Stomach (tissue), 9 donors: ENCODE results near the gene LRSAM1. TPM values are rescaled to one million over a fixed set of nuclear protein-coding genes. Genes with fewer than 3 reads are reported as not detected.
A peak's percentile ranks its signal among the peaks of the same experiment; 100 is the strongest.
"Not testable (repeated sequence)": the region's sequence is repeated elsewhere in the genome, so short reads cannot be mapped to it uniquely, and the experiment has no call there.

Experiments
- DNase-seq, 2 donors: peaks; one replicate each; pipeline versions ENCODE4 v3.0.0 to v3.0.0-alpha.2; 2013 to 2019
- H3K27ac ChIP-seq, 5 donors: fragments of 200-600 bp in 4 of 5; sonication (generic) in 4 of 5; one replicate each; pipeline ENCODE4 v1.5.1; 2013 to 2019; ENCODE audit warnings: mild to moderate bottlenecking in 1 of 5, moderate library complexity in 1 of 5
- H3K27me3 ChIP-seq, 3 donors: fragments of 200-600 bp; sonication (generic); one replicate each; pipeline ENCODE4 v1.5.1; 2017 to 2019; ENCODE audit warnings: mixed run types in 1 of 3
- H3K36me3 ChIP-seq, 4 donors: fragments of 200-600 bp; sonication (generic); 1 replicate in 3 of 4; 2 replicates in 1 of 4; pipeline ENCODE4 v1.5.1; 2016 to 2019
- H3K4me1 ChIP-seq, 4 donors: fragments of 200-600 bp; sonication (generic); one replicate each; pipeline ENCODE4 v1.5.1; 2016 to 2019
- H3K4me3 ChIP-seq, 4 donors: fragments of 200-600 bp; sonication (generic) in 3 of 4; one replicate each; pipeline ENCODE4 v1.5.1; 2016 to 2019; ENCODE audit warnings: mild to moderate bottlenecking in 1 of 4
- H3K9me3 ChIP-seq, 4 donors: fragments of 200-600 bp; sonication (generic); one replicate each; pipeline ENCODE4 v1.5.1; 2016 to 2019
- EP300 ChIP-seq: sonication (generic); formaldehyde crosslinking; IDR thresholded peaks from one replicate; pipeline ENCODE4 v1.6.1; 2017; ENCODE audit warnings: antibody characterized with exemption
- POLR2A ChIP-seq, 4 donors: fragments of 450-650 bp; IDR thresholded peaks; one replicate each; pipeline ENCODE4 v1.6.1; 2016; ENCODE audit warnings: antibody characterized with exemption in 4 of 4, control low read depth in 2 of 4, mild to moderate bottlenecking in 1 of 4, moderate library complexity in 1 of 4
- POLR2AphosphoS5 ChIP-seq, 3 donors: sonication (generic); formaldehyde crosslinking; IDR thresholded peaks; one replicate each; pipeline ENCODE4 v1.6.1; 2016; ENCODE audit warnings: antibody characterized with exemption in 3 of 3
- WGBS, 5 donors: extraction: QIAGEN DNeasy Blood & Tissue Kit in 3 of 5; methylation state at CpG; one replicate each; pipeline versions ENCODE4 v1.1.5 to v1.1.7; 2013 to 2018; 5-methylcytosine and 5-hydroxymethylcytosine counted together
- intact Hi-C: fragments of 100-400 bp; cut with DNase I; formaldehyde crosslinking; loops from one replicate; pipeline ENCODE4 v1.15.1; 2023; ENCODE audit warnings: low total_unique reads
- polyA plus RNA-seq, 3 donors: library from polyadenylated mRNA; stranded (reverse); fragments of 200-250 nt; gene quantifications; one replicate each; pipeline ENCODE4 v1.2.3, GENCODE V29; 2013
- total RNA-seq, 5 donors: library from RNA; depleted of rRNA; stranded (reverse); fragments of >200 nt; gene quantifications; one replicate each; pipeline versions ENCODE4 v1.1.0 to v1.2.3, GENCODE V29; 2014 to 2016
- TF ChIP-seq, protein P1 (sequence below), 7 experiments: fragments of 450-650 bp in 4 of 7; fragments of 200-600 bp in 3 of 7; sonication (generic) in 3 of 7; IDR thresholded peaks; one replicate each; pipeline ENCODE4 v1.5.1; 2016 to 2019; ENCODE audit warnings: antibody characterized with exemption in 7 of 7, control low read depth in 2 of 7, mild to moderate bottlenecking in 1 of 7
- donor health status: healthy with polysubstance abuse.
- donor health status: Bipolar disorder and iron deficiency.
- donor health status: healthy.

LRSAM1 gene
- total and polyA plus RNA-seq, 8 donors: 7.2 to 138 (median 14.0) TPM

DNA sequence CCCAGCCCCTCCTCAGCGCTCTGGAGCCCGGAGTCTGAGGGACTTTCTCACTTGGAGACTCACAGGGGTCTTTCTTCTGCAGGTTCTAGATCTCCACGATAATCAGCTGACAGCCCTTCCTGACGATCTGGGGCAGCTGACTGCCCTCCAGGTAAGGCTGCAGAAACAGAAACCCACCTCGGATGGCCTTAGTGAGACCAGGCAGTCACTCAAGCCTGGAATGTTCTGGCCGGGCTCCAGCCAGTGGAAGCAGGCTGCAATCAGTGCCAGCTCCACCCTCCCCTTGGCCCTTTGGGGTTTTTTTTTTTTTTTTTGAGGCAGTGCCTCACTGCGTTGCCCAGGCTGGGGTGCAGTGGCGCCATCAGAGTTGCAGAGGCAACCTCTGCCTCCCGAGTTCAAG lies 7.6 kb downstream of the LRSAM1 start:
- H3K9me3 ChIP-seq: no peaks in the 10 kb centered on the region
- DNase-seq: peak in 1 of 2 donors; percentile 71
- peaks cover 4 to 21% (median 11%) of the 10 kb centered on the region in 4 donors for H3K4me1 ChIP-seq
- H3K27ac ChIP-seq: no peak overlapping the region
- H3K27me3 ChIP-seq: no peaks in the 10 kb centered on the region
- no peak overlapping the region for H3K4me3 ChIP-seq
- 59 to 74% (median 63%) methylated on average over 9 of the region's 9 CpGs for WGBS, 5 donors
- no peak for TF ChIP-seq POLR2AphosphoS5 (IDR thresholded peaks at IDR 0.05)
- no peak for TF ChIP-seq EP300
- TF ChIP-seq, protein P1, sequence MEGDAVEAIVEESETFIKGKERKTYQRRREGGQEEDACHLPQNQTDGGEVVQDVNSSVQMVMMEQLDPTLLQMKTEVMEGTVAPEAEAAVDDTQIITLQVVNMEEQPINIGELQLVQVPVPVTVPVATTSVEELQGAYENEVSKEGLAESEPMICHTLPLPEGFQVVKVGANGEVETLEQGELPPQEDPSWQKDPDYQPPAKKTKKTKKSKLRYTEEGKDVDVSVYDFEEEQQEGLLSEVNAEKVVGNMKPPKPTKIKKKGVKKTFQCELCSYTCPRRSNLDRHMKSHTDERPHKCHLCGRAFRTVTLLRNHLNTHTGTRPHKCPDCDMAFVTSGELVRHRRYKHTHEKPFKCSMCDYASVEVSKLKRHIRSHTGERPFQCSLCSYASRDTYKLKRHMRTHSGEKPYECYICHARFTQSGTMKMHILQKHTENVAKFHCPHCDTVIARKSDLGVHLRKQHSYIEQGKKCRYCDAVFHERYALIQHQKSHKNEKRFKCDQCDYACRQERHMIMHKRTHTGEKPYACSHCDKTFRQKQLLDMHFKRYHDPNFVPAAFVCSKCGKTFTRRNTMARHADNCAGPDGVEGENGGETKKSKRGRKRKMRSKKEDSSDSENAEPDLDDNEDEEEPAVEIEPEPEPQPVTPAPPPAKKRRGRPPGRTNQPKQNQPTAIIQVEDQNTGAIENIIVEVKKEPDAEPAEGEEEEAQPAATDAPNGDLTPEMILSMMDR (IDR thresholded peaks at IDR 0.05): no peak
- TF ChIP-seq POLR2A (IDR thresholded peaks at IDR 0.05): no peak
- H3K36me3 ChIP-seq: peaks cover 31 to 93% (median 78%) of the 10 kb centered on the region in 4 donors
- intact Hi-C loops: no loop called here

DNA sequence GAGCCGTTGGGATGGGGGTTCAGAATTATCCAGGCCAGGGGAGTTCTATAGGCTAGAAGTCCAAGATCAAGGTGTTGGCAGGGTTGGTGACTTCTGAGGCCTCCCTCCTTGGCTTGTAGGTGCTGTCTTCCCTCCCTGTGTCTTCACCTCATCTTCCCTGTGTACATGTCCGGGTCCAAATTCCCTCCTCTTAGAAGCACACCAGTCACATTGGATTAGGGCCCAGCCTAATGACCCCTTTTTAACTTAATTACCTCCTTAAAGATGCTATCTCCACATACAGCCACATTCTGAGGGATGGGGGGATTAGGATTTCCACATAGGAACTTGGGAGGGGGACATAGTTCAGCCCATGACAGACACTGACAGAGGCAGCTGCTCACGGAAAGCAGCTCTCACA lies 12.1 kb downstream of the LRSAM1 start:
- Histone ChIP-seq H3K36me3 (peaks cover 38 to 95% (median 92%) of the 10 kb centered on the region in 4 donors), H3K27me3 (no peaks in the 10 kb centered on the region), H3K27ac (no peak overlapping the region), H3K4me3 (no peak overlapping the region), H3K9me3 (no peaks in the 10 kb centered on the region), H3K4me1 (peaks cover 0 to 13% (median 6%) of the 10 kb centered on the region in 4 donors)
- DNase-seq: no peak
- intact Hi-C loops: no loop called here
- 77 to 95% (median 89%) methylated on average over 3 of the region's 3 CpGs for WGBS, 5 donors
- TF ChIP-seq POLR2A (IDR thresholded peaks at IDR 0.05) (no peak), EP300 (no peak), POLR2AphosphoS5 (IDR thresholded peaks at IDR 0.05) (no peak)
- TF ChIP-seq, protein P1 (IDR thresholded peaks at IDR 0.05): no peak

DNA sequence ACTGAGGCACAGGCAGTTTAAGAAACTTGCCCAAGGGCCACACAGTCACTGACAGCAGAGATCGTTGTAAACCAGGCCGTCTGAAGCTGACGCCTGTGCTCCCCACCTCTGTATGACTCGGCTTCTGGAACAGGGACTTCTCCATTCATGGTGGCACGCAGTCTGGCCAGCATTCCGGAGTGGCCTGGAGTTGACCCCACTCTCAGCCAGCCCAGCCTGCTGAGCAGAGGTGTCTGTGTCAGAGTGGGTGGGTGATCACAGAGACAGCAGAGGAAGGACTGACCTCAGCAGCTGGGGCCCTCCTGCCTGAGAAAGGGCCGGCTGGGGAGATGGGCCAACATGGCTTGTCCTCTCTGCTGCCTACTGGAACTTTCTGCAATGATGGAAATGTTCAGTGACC lies 12.6 kb downstream of the LRSAM1 start:
- no peaks in the 10 kb centered on the region for H3K27me3 ChIP-seq
- H3K9me3 ChIP-seq: no peaks in the 10 kb centered on the region
- no peak overlapping the region for H3K4me3 ChIP-seq
- H3K36me3 ChIP-seq: peaks cover 38 to 96% (median 92%) of the 10 kb centered on the region in 4 donors
- intact Hi-C loops: no loop called here
- WGBS, 5 donors: 75 to 80% (median 79%) methylated on average over 6 to 7 of the region's 7 CpGs
- no peak for TF ChIP-seq POLR2A (IDR thresholded peaks at IDR 0.05)
- no peak for TF ChIP-seq EP300
- TF ChIP-seq POLR2AphosphoS5 (IDR thresholded peaks at IDR 0.05): no peak
- TF ChIP-seq, protein P1 (IDR thresholded peaks at IDR 0.05): no peak
- peaks cover 0 to 10% (median 5%) of the 10 kb centered on the region in 4 donors for H3K4me1 ChIP-seq
- H3K27ac ChIP-seq: no peak overlapping the region
- no peak for DNase-seq

DNA sequence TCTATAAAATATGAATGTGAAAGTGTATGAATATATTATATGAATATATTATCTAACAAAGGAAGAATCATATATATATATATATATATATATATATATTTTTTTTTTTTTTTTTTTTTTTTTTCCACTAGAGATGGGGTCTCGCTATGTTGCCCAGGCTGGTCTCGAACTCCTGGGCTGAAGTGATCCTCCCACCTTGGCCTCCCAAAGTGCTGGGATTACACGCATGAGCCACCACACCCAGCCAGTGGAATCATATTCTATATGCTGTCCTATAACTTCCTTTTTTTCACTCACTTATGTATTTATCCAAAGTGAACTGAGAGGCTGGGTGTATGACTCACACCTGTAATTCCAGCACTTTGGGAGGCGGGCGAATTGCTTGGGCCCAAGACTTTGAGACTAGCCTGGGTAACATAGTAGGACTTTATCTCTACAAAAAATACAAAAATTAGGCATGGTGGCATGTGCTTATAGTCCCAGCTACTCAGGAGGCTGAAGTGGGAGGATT lies 15.2 kb downstream of the LRSAM1 start:
- H3K27ac ChIP-seq, H3K9me3 ChIP-seq, H3K4me3 ChIP-seq, intact Hi-C loops, H3K4me1 ChIP-seq, DNase-seq, H3K27me3 ChIP-seq: not testable (repeated sequence)
- H3K36me3 ChIP-seq: peaks cover 23 to 94% (median 83%) of the 10 kb centered on the region in 4 donors
- 90 to 98% (median 97%) methylated on average over 5 of the region's 5 CpGs for WGBS, 5 donors

DNA sequence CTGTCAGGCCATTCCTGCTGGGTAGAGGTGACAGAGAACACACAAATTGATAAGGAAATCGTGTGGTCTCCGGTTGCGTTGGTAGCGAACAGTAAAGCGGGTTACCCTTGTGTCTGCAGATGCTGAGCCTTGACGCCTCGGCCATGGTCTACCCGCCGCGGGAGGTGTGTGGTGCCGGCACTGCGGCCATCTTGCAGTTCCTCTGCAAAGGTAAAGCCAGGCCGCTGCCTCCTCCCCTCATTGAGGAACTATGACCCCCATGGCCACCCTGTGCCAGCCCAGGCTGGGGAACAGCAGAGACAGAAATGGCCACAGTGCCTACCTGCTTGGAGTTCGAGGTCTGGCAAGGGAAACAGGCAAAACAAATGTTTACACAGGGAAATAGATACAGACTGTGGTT lies 16.3 kb downstream of the LRSAM1 start:
- TF ChIP-seq EP300 (no peak), POLR2AphosphoS5 (IDR thresholded peaks at IDR 0.05) (no peak), POLR2A (IDR thresholded peaks at IDR 0.05) (no peak)
- TF ChIP-seq, protein P1 (IDR thresholded peaks at IDR 0.05): no peak
- H3K36me3 ChIP-seq: peaks cover 11 to 92% (median 76%) of the 10 kb centered on the region in 4 donors

More for the DNA sequence above, 16.3 kb downstream of the LRSAM1 start:
- intact Hi-C loops: no loop called here
- WGBS, 5 donors: 86 to 91% (median 88%) methylated on average over 14 of the region's 14 CpGs
- DNase-seq: no peak
- Histone ChIP-seq H3K27ac (no peak overlapping the region), H3K4me1 (peaks cover 0 to 6% (median 3%) of the 10 kb centered on the region in 4 donors), H3K27me3 (no peaks in the 10 kb centered on the region), H3K4me3 (no peak overlapping the region), H3K9me3 (no peaks in the 10 kb centered on the region)
